ENCODE data around the gene CLDN1.

The CLDN1 gene, protein sequence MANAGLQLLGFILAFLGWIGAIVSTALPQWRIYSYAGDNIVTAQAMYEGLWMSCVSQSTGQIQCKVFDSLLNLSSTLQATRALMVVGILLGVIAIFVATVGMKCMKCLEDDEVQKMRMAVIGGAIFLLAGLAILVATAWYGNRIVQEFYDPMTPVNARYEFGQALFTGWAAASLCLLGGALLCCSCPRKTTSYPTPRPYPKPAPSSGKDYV

DNA sequence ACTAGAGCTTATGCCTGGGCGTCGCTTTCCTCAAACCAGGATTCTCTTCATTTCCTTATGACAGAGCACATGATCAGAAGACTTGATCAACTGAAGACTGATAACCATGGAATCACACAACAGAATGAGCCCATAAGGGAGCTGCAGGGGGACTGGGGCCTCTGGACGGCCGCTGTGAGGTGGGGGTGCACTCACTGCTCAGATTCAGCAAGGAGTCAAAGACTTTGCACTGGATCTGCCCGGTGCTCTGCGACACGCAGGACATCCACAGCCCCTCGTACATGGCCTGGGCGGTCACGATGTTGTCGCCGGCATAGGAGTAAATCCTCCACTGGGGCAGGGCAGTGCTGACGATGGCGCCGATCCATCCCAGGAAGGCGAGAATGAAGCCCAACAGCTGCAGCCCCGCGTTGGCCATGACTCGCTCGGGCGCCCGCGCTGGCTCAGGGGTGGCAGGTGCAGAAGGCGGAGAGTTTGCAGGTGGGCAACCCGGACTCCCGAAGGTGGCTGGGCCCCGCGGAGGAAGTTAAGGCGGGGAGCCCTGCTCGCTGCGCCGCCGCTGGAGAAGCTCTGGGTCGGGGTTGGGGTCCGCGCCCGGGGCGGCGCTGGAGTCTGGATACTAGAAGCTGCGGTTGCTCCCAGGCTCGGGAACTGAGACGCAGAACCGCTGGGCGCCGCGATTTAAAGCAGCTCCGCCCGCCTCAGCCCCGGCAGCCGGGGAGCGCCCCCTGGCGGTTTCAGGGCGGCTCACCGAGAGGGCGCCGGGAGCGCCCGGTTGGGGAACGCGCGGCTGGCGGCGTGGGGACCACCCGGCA lies at the start of gene CLDN1:
Gene CLDN1, minus strand, starts transcription at position 658 of the 815 bp plus-strand sequence. Its CDS starts 240 bp downstream, at position 418.
- DNase-seq = peak; percentile 7

DNA sequence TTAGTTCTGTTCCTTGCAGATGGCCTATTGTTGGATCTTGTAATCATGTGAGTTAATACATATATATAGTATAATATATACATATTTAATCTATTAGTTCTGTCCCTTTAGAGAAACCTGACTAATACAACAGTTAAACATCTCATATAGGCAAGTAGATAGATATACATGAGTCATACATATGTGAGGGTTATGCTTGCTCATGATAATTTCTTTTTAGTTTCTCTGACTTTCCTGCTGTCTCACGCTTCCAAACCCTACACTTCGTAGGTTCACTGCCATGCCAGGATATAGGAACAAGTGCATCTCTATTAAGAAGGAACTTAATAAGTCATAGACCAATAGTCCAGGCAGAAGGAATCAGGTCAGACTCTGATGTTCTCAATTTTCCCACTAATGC lies 48.9 kb upstream of the CLDN1 start:
- no peak for DNase-seq

DNA sequence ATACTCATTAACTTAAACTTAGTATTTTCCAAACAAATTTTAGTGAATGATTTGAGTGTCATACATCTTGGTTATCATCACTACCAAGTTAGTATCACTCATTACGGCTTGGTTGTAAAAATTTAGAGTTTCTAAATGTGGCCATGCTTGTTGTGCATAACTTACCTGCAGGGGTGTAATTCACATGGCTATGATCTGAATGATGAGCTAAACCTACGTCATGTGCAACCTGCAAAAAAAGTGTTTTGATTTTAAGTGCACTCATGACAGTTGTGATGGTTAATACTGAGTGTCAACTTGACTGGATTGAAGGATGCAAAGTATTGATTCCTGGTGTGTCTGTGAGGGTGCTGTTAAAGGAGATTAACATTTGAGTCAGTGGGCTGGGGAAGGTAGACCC lies 48.1 kb upstream of the CLDN1 start:
- DNase-seq = no peak

DNA sequence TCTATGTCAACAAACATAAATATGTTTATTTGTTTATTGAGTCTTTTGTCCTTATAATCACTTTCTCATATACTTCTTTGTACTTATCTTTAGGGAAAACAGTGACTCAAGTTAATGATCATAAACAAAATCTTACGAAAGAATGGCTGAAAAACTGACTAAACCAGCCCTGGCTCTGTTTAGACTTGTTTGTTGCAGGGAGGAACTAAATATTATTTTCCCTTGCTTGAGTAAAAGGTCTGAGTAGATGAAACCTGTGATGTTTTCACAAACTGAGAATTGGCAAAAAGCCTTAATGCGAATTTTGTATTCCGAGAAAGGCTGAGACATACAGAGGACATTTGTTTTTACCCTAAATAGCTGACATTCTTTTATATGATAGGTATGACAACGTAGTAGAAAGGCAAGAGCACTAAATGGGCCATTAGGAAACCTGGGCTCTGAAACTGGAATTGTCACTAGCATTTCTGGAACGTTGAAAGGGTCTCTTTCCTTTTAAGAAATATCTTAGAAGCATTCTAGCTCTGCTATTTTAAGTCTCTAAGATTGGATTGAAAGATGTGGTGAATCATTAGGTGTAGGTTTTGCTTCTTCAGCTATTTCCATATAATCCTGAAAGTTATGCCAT lies 47.5 kb upstream of the CLDN1 start:
- DNase-seq = no peak

DNA sequence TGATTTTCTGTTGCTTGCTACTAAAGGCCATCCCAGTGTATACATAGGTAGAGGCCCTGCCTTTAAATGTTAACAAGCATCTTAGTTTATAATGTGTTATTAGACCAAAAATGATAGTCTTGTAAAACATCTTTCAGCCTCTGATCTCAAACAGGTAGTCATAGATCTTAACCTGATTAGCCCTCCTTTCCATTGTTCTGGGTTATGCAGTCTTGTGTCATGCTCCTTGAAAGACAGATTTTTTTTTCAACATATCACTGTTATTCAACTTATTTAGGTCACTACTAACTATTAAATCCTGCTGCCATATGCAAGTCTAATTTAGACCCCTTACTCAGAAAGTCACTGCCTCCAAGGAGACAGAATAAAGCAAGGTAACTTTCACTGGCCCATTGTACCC lies 46.6 kb upstream of the CLDN1 start:
- DNase-seq = no peak

DNA sequence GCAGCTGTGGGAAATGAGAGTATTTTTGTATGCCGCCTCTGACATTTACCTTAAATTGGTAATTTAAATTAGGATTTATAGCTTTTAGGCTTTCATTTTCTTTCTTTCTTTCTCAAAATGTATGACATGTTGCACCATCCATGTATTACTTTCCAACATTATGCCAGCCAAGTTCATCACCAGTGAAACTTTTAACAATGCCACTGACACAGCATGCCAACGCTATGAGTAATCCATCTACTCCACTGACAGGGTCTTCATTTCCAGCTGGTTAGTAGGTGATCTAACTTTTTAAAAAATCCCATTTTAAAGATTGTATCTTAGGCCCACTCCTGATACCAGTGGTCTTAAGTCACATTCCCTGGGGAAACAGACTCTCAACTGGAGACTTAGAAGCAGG lies 43.9 kb upstream of the CLDN1 start:
- DNase-seq = no peak

DNA sequence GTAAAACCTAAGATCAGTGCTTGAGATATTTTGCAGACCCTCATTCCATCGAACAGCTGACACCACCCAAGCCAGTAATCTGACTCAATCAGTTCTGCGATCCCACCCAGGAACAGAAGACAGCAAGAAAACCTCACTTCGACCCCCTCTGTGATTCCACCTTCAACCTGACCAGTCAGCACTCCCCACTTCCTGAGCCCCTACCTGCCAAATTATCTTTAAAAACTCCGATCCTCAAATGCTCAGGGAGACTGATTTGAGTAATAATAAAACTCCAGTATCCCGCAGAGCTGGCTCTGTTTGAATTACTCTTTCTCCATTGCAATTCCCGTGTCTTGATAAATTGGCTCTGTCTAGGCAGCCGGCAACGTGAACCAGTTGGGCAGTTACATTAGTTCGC lies 40.0 kb upstream of the CLDN1 start:
- no peak for DNase-seq

DNA sequence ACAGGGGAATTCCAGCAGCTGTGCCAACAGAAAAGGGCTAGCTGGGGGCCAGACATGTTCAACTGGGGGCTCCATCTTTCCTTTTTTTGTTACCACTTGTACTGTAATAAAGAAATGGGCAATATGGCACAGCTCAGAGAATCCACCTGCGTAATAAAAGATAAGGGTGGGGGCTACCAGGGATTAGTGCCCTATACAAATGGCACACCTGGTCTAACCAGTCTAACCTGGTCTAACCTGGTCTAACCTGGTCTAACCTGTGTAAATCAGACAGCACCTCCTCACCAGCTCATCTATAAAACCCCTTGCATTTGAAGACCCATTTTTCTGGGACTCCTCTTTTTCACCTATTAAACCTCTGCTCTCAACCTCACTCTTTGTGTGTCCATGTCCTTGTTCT lies 39.5 kb upstream of the CLDN1 start:
- no peak for DNase-seq

DNA sequence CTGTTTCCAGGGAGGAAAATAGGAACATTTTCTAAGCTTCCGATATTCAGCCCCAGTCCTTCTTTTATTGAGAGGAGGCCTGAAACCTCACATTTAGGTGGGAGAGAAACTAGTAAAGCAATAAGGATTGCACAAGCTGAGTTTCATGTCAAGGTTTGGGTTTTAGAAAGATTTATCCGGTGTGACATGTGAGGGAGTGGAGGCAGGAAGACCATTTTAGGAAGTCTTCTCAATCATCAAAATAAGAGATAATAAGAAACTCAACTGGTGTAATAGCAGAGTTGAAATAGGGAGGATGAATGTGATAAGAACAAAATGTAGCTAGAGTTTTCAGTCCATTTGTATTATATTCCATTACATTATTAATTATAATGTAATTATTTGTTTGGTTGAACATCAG lies 38.0 kb upstream of the CLDN1 start:
- no peak for DNase-seq

DNA sequence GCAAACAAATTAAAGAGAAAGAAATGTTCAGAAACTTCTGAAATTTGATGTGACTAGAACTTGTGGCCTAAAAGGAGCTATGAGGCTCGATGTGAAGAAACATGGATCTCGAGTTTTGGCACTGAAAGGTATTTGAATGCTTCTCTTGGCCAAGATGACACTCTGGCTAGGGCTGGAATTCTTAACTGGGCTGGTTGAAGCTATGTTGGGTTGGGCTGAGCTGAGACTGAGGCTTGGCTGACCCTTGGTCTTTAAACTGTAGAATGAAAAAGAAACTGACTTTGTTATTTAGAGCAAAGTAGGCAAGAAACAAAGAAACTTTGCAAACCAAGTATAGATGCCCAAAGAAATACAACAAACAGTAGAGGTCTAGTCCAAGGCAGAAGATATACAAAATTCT lies 37.6 kb upstream of the CLDN1 start:
- DNase-seq = no peak

DNA sequence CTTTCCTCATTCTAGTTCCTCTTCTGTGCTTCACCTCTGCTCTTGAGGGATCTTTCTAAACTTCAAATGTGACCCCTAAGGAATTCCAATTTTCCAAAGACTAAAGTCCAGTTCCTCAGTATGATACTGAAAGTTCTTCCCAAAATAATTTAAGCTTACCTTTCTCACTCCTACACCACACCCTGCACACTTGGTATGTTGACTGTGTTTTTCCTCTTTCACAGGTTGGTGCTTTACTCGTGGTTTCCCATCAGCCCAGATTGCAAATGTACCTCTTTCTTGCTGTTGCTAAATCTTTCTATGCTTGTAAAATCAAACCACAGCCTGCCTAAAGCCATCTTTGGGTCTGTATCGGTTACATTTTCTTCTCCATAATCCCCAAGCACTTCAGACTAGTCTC lies 35.2 kb upstream of the CLDN1 start:
- no peak for DNase-seq

DNA sequence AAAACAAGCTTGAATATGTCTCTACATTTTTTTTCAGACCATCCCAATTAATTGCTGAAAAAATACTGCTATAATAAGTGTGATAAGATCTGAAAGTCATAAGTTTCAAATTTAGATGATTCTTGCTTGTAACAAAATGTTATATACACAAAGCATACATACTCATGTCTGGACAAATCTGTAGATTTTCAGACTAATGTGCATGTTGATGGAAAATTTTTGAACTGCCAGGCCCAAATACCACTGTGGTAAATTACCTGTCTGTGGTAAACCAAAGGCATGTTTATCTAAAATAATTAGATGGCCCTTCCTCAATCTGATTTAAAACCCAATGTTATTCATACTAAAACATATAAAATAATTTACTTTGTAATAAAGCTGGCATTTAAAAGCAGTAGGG lies 34.0 kb upstream of the CLDN1 start:
- DNase-seq = no peak

DNA sequence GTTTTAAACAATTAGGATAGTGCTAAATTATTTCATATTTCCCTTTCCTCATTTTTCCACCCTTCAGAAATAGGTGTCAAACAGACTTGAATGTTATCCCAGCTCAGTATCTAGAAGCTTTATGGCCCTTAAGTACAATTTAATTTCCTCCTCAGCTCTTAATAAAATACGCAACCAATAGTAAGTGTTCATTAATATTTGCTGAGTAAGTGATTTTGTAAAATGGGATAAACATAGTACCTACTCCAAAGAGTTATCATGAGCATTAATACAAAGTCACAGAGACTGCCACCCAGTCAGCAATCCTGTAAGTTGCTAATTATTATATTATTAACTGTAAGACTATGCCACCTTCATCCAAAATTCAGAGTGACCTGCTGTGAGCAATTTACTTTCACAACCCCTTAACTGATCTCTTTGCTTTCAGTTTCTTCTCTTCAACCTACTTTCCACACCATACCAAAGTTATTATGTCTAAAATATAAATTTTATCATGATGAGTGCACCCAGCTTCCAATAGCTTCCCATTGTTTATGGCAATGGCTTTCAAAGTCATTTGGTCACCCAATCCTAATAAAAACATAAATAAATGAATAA lies 30.7 kb upstream of the CLDN1 start:
- no peak for DNase-seq

DNA sequence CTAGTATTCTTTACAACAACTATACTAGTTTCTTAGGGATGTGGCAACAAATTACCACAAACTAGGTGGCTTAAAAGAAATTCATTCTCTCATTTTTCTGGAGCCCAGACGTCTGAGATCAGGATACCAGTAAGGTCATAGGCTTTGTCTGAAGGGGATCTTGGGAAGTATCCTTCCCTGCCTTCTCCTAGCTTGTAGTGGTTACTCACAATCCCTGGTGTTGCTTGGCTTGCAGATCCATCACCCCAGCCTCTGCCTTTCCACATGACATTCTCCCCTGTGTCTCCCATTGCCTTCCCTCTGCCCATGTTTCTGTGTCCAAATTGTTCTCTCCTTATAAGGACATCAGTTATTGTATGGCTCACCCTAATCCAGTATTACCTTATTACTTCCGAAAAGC lies 24.3 kb upstream of the CLDN1 start:
- no peak for DNase-seq

DNA sequence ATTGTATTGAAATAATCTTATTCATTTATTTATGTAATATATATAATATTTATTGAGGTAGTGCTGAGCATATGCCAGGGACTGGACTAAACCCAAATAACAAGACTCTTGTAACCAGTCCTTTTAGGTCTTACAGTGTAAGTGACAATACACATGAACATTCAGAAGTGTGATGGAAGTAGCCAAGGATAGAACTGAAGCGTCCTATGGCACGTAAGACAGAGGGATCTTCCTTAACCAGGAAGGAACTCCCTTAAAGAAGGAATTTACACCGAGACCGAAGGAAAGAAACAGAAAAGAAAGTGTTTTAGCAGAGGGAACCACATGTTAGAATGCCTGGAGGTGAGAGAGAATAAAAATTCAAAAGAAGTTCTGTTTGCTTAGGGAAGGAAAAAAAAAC lies 23.6 kb upstream of the CLDN1 start:
- DNase-seq = no peak

DNA sequence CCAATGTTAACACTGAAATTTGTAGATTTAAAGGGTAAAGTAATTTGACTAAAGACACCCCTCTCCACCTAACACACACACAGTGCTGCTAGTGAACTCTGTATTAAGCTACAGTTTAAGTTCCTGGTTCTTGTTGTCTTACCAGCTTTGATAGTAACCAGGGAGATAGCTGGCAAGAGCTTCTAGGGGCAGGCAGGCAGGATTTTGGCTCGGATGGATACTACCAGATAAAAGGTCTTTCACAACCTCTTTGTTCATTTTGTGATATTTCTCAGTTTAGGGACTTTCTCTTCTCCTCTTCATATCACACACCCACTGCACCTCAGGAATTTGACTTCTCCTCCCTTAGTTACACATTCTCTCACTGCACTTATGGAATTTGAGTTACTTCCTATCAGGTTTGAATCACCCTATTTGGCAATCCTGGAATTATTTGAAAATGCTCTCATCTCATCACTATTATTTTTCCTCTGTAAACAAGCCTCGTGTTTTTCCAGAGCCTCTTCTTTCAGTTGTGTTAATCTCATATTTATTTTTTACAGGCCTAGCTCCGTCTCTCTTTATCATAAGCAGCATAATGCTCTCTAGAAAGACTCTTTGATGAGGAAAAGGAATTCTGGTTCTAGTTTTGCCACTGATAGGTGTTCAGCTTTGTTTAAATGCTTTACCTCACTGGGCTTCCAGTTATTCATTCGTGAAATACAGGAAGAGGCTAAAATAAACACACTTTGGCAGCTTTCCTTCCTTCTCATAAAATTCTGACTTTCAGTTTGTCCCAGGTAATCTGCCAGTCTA lies 23.0 kb upstream of the CLDN1 start:
- DNase-seq = no peak

DNA sequence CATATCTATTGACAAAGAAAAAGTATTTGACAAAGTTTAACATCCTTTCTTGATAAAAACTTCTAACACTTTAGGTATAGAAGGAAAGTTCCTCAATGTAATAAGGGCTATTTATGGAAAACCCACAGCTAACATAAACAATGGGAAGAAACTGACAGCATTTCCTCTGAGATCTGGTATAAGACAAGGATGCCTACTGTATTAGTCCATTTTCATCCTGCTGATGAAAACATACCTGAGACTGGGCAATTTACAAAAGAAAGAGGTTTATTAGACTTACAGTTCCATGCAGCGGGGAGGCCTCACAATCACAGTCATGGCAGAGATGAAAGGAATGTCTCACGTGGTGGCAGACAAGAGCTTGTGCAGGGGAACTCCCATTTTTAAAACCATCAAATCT lies 17.8 kb upstream of the CLDN1 start:
- no peak for DNase-seq

DNA sequence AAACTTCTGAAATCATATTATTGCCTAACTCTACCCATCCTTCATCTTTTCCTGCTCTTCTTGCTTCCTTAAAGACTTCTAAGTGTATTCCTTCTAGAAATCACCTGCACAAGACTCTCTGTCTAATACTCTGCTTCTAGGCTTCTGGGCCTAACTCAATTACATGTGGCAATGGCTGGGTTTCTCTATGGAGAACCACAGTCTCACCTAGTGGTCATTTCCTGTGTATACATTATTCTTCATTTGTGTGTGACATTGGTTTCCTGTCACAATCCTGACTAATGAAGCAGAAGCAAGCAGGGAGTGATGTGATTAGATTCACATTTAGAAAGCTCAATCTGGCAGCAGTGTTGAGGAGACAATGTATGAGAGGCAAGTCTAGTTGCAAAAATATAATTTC lies 16.9 kb upstream of the CLDN1 start:
- DNase-seq = no peak

DNA sequence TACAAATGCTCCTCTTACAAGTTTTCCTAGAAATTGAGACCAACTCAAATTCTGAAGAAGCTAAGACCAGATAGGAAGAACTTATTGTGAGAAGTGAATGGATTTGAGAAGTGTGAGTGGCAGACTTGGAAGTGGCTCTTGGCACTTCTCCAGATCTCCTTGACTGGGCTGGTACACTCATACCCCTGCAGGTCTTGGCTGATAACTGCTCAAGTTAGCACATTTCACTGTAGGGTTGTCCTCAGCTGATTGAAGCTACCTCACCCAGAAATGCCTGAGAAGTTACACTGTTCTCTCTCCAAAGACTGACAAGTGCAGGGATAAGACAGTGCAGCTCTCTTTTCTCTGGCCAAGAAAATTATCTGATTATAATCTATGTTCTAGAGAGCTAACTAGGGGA lies 16.5 kb upstream of the CLDN1 start:
- DNase-seq = no peak

DNA sequence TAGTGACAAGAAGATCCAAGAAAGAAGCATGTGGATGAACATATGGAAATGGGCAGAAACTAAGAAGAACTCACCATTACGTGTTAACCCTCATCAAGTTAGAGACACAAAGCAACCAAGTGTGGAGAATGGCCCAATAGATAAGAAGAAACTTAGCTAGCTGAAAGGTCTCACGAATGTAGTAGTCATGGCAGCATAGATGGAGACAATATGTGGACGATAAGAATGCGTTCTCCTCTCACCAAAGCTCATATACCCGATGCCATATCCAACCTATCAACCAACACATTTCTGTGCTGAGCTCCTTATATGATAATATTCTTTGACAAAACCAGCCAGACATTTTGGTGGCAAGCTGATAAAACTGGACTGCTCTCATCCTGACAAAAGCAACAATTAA lies 15.1 kb upstream of the CLDN1 start:
- no peak for DNase-seq

DNA sequence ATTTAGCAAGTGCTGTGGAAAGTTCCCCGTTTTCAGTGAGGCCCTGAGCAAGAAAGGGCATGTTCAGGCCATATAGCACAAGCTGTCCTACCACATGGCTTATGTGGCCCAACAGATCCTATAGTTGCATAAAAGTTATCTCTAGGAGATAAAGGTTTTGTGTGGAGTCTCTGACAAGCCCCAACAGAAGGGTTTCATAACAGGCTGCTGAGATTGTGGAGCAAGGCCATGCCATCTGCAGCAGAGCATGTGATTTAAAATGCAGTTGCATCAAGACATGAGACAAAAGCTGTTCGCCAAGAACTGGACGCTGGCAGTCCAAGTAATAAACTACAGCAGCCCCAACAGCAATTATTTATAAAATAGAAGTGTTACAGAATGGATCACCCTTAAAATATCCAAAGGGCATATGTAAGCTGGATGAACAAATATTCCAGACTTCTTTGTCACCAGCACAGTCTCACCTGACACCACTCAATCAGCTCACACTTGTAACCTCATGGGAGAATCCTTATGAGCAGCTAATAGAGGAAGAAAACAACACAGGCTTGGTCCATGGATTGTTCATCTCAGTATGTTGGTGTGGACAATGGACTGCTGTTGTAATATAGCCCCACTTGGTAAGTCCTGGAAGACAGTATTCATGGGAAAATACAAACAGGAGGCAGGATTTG lies 14.4 kb upstream of the CLDN1 start:
- DNase-seq = no peak

DNA sequence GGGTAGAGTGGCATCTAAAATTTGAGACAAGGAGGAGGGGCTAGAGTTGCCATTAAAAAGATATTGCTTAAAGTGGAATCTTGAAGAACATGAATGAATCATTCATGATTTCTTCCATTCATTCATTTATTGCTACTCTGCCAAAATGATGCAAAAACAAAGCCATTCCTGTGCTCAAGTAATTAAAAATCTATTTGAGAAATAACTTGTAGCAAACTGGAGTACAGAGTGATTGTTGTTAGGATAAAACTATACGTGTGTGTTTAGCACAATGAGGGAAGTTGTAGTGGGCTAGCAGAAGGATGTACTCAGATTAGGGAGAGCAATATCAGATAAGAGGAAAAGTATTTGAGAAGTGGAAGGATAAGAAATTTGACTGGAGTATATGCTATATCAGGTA lies 11.7 kb upstream of the CLDN1 start:
- DNase-seq = no peak
